SH-SY5Y (cell line): Measurements from ENCODE around the gene UTP4.

ENCODE experiments used
- GATA2 ChIP-seq: IDR thresholded peaks from 2 replicates; pipeline ENCODE4 v1.6.1; 2011; ENCODE audit warnings: mild to moderate bottlenecking, low read depth, low read length
- GATA3 ChIP-seq: IDR thresholded peaks from 2 replicates; pipeline ENCODE4 v1.6.1; 2011; ENCODE audit warnings: low read depth, mild to moderate bottlenecking, low read length, moderate library complexity

GRCh38 chr16:69114976-69115355 is 17.5 kb upstream of the UTP4 start:
- TF ChIP-seq GATA3 (no peak), GATA2 (no peak)
